Loucy (cell line): ENCODE data around the gene CUBN.
"Not testable (repeated sequence)": the region's sequence is repeated elsewhere in the genome, so short reads cannot be mapped to it uniquely, and the experiment has no call there.

Source experiments
- EZH2phosphoT487 ChIP-seq: fragments of 200-600 bp; IDR thresholded peaks from 2 replicates; pipeline ENCODE4 v1.6.1; 2018; ENCODE audit warnings: antibody characterized with exemption, mild to moderate bottlenecking, moderate library complexity, borderline replicate concordance
- TF ChIP-seq, protein P1 (sequence below): fragments of 200-600 bp; sonication (generic); conservative IDR thresholded peaks from 2 replicates; pipeline ENCODE4 v1.5.1; 2014; ENCODE audit warnings: mild to moderate bottlenecking, antibody characterized with exemption, low read length

DNA sequence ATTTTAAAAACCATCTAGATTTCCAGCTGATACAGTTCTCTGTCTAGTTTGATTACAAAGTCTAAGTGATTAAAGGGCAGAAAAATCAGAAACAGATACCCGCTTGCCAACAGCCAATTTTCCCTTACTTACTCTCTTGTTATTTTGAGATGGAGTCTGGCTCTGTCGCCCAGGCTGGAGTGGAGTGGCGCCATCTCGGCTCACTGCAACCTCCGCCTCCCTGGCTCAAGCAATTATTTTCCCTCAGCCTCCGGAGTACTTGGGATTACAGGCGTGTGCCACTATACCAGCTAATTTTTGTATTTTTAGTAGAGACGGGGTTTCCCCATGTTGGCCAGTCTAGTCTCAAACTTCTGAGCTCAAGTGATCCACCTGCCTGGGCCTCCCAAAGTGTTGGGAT lies 302.1 kb downstream of the CUBN start:
- not testable (repeated sequence) for TF ChIP-seq EZH2phosphoT487
- TF ChIP-seq, protein P1, sequence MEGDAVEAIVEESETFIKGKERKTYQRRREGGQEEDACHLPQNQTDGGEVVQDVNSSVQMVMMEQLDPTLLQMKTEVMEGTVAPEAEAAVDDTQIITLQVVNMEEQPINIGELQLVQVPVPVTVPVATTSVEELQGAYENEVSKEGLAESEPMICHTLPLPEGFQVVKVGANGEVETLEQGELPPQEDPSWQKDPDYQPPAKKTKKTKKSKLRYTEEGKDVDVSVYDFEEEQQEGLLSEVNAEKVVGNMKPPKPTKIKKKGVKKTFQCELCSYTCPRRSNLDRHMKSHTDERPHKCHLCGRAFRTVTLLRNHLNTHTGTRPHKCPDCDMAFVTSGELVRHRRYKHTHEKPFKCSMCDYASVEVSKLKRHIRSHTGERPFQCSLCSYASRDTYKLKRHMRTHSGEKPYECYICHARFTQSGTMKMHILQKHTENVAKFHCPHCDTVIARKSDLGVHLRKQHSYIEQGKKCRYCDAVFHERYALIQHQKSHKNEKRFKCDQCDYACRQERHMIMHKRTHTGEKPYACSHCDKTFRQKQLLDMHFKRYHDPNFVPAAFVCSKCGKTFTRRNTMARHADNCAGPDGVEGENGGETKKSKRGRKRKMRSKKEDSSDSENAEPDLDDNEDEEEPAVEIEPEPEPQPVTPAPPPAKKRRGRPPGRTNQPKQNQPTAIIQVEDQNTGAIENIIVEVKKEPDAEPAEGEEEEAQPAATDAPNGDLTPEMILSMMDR: not testable (repeated sequence)
